Ovary (tissue), 9 donors: Measurements from ENCODE around the gene POLR2I. TPM values are rescaled to one million over a fixed set of nuclear protein-coding genes. Genes with fewer than 3 reads are reported as not detected.

Source experiments
- DNase-seq, 5 donors: peaks; one replicate each; pipeline ENCODE4 v3.0.0-alpha.2; 2019 to 2020
- H3K27ac ChIP-seq, 2 donors: fragments of 200-600 bp; one replicate each; pipeline versions ENCODE4 v1.5.1 to v1.8.0; 2019 to 2022
- H3K27me3 ChIP-seq: fragments of 200-600 bp; one replicate; pipeline ENCODE4 v1.8.0; 2022
- H3K36me3 ChIP-seq: fragments of 200-600 bp; sonication (generic); one replicate; pipeline ENCODE4 v1.5.1; 2019
- H3K4me1 ChIP-seq: one replicate; pipeline ENCODE4 v1.8.1; 2013; ENCODE audit warnings: mild to moderate bottlenecking, moderate library complexity; ENCODE audit not compliant: insufficient read depth
- H3K4me3 ChIP-seq: fragments of 200-600 bp; sonication (generic); one replicate; pipeline ENCODE4 v1.5.1; 2017
- H3K9me3 ChIP-seq, 2 donors: fragments of 200-600 bp in 1 of 2; sonication (generic) in 1 of 2; one replicate each; pipeline versions ENCODE4 v1.5.1 to v1.8.1; 2013 to 2019; ENCODE audit warnings: mild to moderate bottlenecking in 1 of 2, moderate library complexity in 1 of 2
- CTCF ChIP-seq, 3 donors: fragments of 450-650 bp in 2 of 3; fragments of 200-600 bp in 1 of 3; IDR thresholded peaks; one replicate each; pipeline versions ENCODE4 v1.5.1 to v1.8.0; 2016 to 2022; ENCODE audit warnings: antibody characterized with exemption in 3 of 3, mild to moderate bottlenecking in 1 of 3
- EP300 ChIP-seq: sonication (generic); formaldehyde crosslinking; IDR thresholded peaks from one replicate; pipeline ENCODE4 v1.6.1; 2017; ENCODE audit warnings: antibody characterized with exemption
- POLR2A ChIP-seq: fragments of 450-650 bp; IDR thresholded peaks from one replicate; pipeline ENCODE4 v1.6.1; 2017; ENCODE audit warnings: antibody characterized with exemption, mild to moderate bottlenecking, moderate library complexity
- WGBS, 3 donors: extraction: QIAGEN DNeasy Blood & Tissue Kit in 1 of 3; methylation state at CpG; one replicate each; pipeline versions ENCODE4 v1.1.5 to v1.1.7; 2013 to 2017; 5-methylcytosine and 5-hydroxymethylcytosine counted together
- intact Hi-C, 4 donors: fragments of 100-400 bp; cut with DNase I; formaldehyde crosslinking; loops; one replicate each; pipeline versions ENCODE4 v1.11.0 to v1.15.1; 2022 to 2023
- polyA plus RNA-seq, 2 donors: library from polyadenylated mRNA; stranded (reverse); fragments of 200-250 nt in 1 of 2; fragments of 350-450 nt in 1 of 2; fragmentation: Illumina TruSeq in 1 of 2; extraction: RNeasy Lipid Tissue Mini Kit (QIAGEN cat#74804) in 1 of 2; gene quantifications; one replicate each; pipeline ENCODE4 v1.2.3, GENCODE V29; 2013 to 2014
- total RNA-seq, 7 donors: library from RNA; depleted of rRNA in 2 of 7; stranded (reverse); fragments of >200 nt in 2 of 7; fragmentation: NEBNext Ultra II Directional in 3 of 7; extraction: Animal tissue kit (Norgen Biotek cat#: 25700) in 3 of 7; gene quantifications; one replicate each; pipeline versions ENCODE4 v1.1.0 to v1.2.4, GENCODE V29; 2016 to 2023
- donor health status: DM: no; HTN: no; CAD: no; lungs with moderate emphysema.
- donor health status: DM: no; HTN: no; CAD: no.
- donor health status: Bipolar disorder and iron deficiency.
- donor health status: DM: yes; HTN: yes; CAD: no.
- donor health status: DM: no; HTN: no; CAD: no.
- donor health status: DM: yes; HTN: yes; CAD: no.

Gene POLR2I
- total and polyA plus RNA-seq, 9 donors = 49.4 to 84.8 (median 70.0) TPM

GRCh38 chr19:36106441-36106840 is 8.2 kb downstream of the POLR2I start:
- 85 to 90% (median 88%) methylated on average over 6 of the region's 6 CpGs for WGBS, 3 donors
- no peaks in the 10 kb centered on the region for H3K27me3 ChIP-seq
- H3K4me3 ChIP-seq = no peak overlapping the region
- no peak overlapping the region for H3K27ac ChIP-seq
- H3K4me1 ChIP-seq = no peaks in the 10 kb centered on the region
- DNase-seq = no peak
- TF ChIP-seq CTCF (IDR thresholded peaks at IDR 0.05) (no peak), EP300 (no peak), POLR2A (no peak)
- intact Hi-C loops = no loop called here
- H3K36me3 ChIP-seq = no peaks in the 10 kb centered on the region
- H3K9me3 ChIP-seq = no peaks in the 10 kb centered on the region

DNA sequence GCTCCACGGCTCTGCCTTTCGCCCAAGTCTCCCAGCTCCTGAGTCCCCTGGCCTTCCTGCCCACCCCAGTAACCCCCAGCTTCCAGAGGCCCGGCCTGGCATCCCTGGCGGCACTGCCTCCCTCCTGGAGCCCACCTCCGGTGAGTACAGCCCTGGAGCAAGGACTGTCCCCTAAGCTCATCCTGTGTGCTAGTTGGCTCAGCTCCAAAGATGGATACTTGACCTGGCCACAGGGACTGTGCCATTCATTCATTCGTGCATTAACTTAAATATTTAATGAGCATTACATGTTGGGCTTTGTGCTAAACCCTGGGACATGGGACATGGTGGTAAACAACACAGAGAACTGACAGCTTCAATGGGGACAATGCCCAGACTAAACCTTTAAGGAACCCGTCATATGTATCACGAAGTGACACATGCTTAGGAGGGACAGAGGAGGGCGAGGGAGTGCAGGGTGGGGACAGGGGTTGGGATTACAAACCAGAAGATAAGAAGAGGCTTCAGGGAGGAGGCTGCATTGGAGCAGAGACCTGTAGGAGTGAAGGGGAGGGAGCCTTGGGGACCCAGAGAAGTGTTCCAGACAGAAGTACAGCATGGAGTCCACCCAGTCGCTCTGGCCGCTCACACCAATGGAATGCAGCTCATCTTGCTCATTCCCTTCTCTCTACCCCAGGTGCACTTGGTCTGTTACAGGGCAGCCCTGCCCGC is 10.7 kb downstream of the POLR2I start:
- H3K27me3 ChIP-seq = no peaks in the 10 kb centered on the region
- intact Hi-C loops = no loop called here
- H3K27ac ChIP-seq = no peak overlapping the region
- WGBS, 3 donors = 89 to 91% (median 90%) methylated on average over 12 of the region's 12 CpGs
- TF ChIP-seq CTCF (IDR thresholded peaks at IDR 0.05) = no peak
- no peak for TF ChIP-seq POLR2A
- no peak for TF ChIP-seq EP300
- H3K4me1 ChIP-seq = no peaks in the 10 kb centered on the region
- H3K4me3 ChIP-seq = no peak overlapping the region
- no peaks in the 10 kb centered on the region for H3K9me3 ChIP-seq
- no peaks in the 10 kb centered on the region for H3K36me3 ChIP-seq
- no peak for DNase-seq

- Histone ChIP-seq H3K9me3 (no peaks in the 10 kb centered on the region), H3K4me3 (no peak overlapping the region), H3K36me3 (no peaks in the 10 kb centered on the region), H3K4me1 (no peaks in the 10 kb centered on the region), H3K27me3 (no peaks in the 10 kb centered on the region), H3K27ac (no peak overlapping the region)
- no peak for DNase-seq
- TF ChIP-seq POLR2A (no peak), CTCF (IDR thresholded peaks at IDR 0.05) (no peak), EP300 (no peak)
- WGBS, 3 donors = 91 to 95% (median 93%) methylated on average over 22 to 24 of the region's 24 CpGs
- intact Hi-C loops = no loop called here
Observed at GRCh38 chr19:36103040-36103626, 11.5 kb downstream of the POLR2I start.

DNA sequence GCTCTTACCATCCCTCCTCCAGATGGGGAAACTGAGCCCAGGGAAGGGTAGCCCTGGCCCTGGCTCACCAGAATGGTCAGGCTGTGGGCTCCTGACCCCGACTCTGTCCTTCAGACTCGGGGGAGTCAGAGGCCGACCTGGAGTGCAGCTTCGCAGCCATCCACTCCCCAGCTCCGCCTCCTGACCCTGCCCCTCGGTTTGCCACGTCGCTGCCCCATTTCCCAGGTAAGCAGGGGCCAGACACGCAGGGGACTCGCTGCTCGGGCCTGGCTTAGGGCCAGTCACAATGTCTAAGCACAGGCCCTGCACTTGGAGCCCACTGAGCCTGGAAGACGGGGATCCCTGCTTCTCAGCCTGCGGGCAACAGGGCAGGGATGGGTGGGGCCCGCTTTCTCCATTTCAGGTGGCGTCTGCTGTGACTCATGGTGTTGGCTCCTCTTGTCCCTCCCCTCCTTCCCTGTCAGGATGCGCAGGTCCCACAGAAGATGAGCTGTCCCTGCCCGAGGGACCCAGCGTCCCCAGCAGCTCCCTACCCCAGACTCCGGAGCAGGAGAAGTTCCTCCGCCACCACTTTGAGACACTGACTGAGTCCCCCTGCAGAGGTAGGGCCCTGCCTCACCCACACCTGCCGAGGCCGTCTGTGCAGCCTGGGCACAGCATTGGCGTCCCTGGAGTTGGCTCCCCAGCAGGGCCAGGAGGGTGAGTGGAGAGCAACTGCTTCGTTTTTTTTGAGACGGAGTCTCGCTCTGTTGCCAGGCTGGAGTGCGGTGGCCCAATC is 12.9 kb downstream of the POLR2I start:
- no peak for TF ChIP-seq CTCF (IDR thresholded peaks at IDR 0.05)
- no peak for TF ChIP-seq POLR2A
- Histone ChIP-seq H3K4me3 (no peak overlapping the region), H3K27me3 (no peaks in the 10 kb centered on the region), H3K4me1 (no peaks in the 10 kb centered on the region), H3K36me3 (no peaks in the 10 kb centered on the region), H3K27ac (no peak overlapping the region), H3K9me3 (no peaks in the 10 kb centered on the region)
- 82 to 90% (median 85%) methylated on average over 26 to 27 of the region's 27 CpGs for WGBS, 3 donors
- DNase-seq = no peak
- intact Hi-C loops = no loop called here
